ENCODE measurements around the gene RBM45. TPM values are rescaled to one million over a fixed set of nuclear protein-coding genes. Genes with fewer than 3 reads are reported as not detected.

Gene RBM45, protein sequence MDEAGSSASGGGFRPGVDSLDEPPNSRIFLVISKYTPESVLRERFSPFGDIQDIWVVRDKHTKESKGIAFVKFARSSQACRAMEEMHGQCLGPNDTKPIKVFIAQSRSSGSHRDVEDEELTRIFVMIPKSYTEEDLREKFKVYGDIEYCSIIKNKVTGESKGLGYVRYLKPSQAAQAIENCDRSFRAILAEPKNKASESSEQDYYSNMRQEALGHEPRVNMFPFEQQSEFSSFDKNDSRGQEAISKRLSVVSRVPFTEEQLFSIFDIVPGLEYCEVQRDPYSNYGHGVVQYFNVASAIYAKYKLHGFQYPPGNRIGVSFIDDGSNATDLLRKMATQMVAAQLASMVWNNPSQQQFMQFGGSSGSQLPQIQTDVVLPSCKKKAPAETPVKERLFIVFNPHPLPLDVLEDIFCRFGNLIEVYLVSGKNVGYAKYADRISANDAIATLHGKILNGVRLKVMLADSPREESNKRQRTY
- total RNA-seq: 1 to 10 TPM; 5.7 to 5.8 TPM

DNA sequence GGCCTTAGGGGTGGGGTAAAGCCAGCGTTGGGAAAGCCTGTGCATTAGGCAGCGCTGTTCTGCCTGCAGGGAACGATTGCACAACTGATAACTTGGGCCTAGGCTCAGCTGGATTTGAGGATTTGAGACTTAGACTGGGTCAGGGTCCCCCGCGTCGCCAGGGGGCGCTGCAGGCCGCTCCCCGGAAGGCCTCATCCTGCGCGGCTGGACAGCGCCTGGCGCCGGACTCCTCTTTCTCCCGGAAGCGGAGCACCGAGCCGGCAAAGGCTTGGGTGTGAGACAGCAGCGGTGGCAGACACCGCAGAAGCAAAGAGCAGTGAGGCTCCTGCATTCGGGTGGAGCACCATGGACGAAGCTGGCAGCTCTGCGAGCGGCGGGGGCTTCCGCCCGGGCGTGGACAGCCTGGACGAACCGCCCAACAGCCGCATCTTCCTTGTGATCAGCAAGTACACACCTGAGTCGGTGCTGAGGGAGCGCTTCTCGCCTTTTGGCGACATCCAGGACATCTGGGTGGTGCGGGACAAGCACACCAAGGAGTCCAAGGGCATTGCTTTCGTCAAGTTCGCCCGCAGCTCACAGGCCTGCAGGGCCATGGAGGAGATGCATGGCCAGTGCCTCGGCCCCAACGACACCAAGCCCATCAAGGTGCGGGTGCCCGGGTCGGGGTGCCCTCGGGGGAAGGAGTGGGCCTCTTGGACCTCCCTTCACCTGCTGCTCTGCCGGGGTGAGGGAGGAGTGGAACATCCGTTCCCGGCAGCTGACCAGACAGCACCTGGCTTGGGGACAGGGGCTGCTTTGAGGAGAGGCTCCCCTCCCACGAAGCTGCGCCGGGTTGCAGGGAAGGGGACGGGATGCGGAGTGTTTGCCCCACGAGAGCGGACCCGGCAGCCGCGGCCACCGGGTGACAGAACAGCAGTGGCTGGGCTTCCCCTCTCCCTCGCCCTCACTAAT is at the start of gene RBM45:
Gene RBM45 (plus strand): TSS at position 236 of the 951 bp plus-strand sequence. CDS start 110 bp downstream, at position 346.
- H3K27ac Mint-ChIP-seq: peak within 1 kb of the TSS; percentile 59
- intact Hi-C loops (cut with micrococcal nuclease): loop anchor here (1.0 to 10.0 kb wide), 10 partner anchors 82 to 1894 kb away; partner anchors contain the start of genes CWC22 and OSBPL6
- H3K9me3 Mint-ChIP-seq: no peaks in the 10 kb centered on the region

DNA sequence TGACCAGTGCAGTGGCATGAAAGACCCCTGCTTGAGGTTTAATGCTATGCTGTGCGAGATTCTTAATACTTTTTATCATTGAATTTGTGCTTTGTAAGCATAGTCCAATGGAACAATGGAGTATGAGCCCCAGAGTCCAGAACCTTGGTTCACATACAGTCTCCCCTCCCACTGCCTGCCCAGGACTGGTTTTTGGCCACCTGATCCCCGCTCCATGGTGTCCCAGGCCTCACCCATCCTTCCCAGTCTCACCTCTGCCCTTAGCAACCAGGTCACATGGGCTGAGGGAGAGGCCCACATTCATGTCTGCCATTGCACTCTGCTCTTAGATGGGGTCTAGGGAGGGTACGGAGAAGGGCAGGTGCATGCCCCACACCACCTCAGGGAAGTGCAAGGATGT is 45.9 kb upstream of the RBM45 start:
- Mint-ChIP-seq H3K27me3 (ENCODE audit: low read depth) (peaks cover 17% of the 10 kb centered on the region), H3K4me1 (ENCODE audit: low read depth) (no peaks in the 10 kb centered on the region), H3K27ac (no peak overlapping the region), H3K36me3 (ENCODE audit: low read depth) (no peaks in the 10 kb centered on the region), H3K4me3 (no peak overlapping the region), H3K9me3 (no peaks in the 10 kb centered on the region)
- CTCF ChIA-PET: no interaction called here
- intact Hi-C loops (cut with micrococcal nuclease): no loop called here
- DNase-seq: no peak

More for the DNA sequence above, at the start of gene RBM45:
- Mint-ChIP-seq H3K4me1 (ENCODE audit: low read depth) (peaks cover 36% of the 10 kb centered on the region), H3K27me3 (ENCODE audit: low read depth) (no peaks in the 10 kb centered on the region), H3K4me3 (peak within 1 kb of the TSS; percentile 92), H3K36me3 (ENCODE audit: low read depth) (peaks cover 3% of the 10 kb centered on the region)
- CTCF ChIA-PET: interaction anchor here (0.7 to 4.1 kb wide), 33 partner anchors 9 to 385 kb away, joined by 3 to 40 read pairs (median 3); partner anchors contain the start of gene OSBPL6
- peak; percentile 86 for DNase-seq

DNA sequence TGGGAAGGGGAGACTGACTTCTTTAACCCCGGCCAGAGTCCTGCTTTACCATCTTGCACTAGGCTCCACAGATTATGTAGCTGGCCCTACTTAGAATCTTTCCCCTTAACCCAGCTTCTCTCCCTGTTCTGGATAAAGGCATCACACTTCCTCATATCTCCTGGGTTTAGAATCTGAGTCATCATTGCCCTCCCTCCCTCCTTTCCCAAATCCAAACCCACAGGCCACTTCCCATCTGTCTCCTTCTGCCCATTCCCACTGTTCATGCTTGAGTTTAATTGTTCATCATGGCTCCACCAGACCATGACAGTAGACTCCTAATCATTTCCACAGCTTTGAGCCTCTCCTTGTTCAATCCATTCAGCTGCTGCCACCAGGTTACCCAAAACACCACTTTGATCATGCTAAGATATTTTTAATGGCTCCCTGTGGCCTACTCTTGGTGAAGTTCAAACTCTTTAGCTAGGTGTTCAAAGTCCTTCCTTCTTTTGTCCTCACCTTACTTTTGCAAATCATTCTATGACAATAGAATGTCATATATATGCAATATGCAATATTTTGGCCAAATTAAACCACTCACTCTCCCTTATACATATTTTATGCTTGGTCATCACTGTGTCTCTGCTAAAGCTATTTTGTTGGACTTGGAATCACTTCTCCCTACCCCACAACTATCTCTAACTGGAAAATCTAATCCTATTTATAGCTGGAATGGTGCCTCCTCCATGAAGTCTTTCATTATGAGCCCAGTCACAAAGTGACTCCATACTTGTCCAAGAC is 45.2 kb upstream of the RBM45 start:
- Mint-ChIP-seq H3K27me3 (ENCODE audit: low read depth) (peaks cover 23% of the 10 kb centered on the region), H3K36me3 (ENCODE audit: low read depth) (no peaks in the 10 kb centered on the region), H3K9me3 (no peaks in the 10 kb centered on the region), H3K4me1 (ENCODE audit: low read depth) (no peaks in the 10 kb centered on the region), H3K4me3 (no peak overlapping the region), H3K27ac (no peak overlapping the region)
- intact Hi-C loops (cut with micrococcal nuclease): no loop called here
- no peak for DNase-seq
- CTCF ChIA-PET: no interaction called here

DNA sequence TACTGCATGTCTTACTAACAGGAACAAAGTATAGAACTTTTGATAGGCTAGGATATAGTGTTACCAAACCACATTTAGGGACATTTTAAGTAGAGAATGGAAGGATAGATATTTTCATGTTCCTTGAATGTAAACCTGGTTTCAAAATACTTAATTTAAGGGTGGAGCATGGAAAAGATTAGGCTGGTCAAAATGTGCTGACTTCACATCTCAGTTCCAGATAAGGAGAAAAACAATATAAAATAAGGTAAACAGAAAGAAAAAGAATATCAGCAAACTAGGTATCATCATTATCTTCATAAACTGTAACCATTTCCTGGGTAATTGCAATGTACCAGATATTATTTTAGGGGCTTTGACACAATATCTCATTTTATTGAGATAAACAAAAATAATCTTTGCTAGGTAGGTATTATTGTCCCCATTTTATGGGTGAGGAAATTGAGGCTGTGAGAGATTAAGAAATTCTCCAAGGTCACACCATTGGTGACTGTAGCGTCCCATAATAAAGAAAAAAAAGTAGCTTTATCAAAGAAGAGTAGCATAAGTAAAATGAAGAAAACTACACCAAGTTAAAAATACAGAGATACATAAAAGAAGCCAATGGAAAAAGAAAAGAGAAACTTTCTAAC is 43.3 kb upstream of the RBM45 start:
- peaks cover 37% of the 10 kb centered on the region for H3K27me3 Mint-ChIP-seq (ENCODE audit: low read depth)
- no peaks in the 10 kb centered on the region for H3K36me3 Mint-ChIP-seq (ENCODE audit: low read depth)
- intact Hi-C loops (cut with micrococcal nuclease): no loop called here
- CTCF ChIA-PET: no interaction called here
- no peak for DNase-seq
- H3K27ac Mint-ChIP-seq: no peak overlapping the region
- H3K9me3 Mint-ChIP-seq: no peaks in the 10 kb centered on the region
- H3K4me1 Mint-ChIP-seq (ENCODE audit: low read depth): peaks cover 10% of the 10 kb centered on the region
- H3K4me3 Mint-ChIP-seq: no peak overlapping the region

DNA sequence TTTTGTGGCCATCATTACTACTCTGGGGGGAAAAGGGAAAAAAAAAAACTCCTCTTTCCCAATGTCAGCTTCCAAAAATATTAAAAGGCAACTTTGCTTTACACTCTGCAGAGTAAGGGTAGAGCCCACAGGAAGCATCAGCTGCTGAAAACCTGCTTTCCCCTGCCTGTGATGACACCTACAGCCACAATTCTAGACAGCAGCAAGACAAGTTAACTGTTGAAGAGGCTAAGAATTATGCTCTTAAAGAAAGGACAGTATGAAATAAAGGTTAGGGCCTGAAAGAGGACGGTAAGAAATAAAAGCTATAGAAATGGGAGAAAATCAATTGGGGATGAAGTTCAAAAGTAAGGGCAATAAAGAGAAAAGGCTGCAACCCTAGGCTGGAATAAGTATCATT is 42.7 kb upstream of the RBM45 start:
- CTCF ChIA-PET: no interaction called here
- Mint-ChIP-seq H3K4me1 (ENCODE audit: low read depth) (peaks cover 10% of the 10 kb centered on the region), H3K4me3 (no peak overlapping the region), H3K27me3 (ENCODE audit: low read depth) (peaks cover 39% of the 10 kb centered on the region), H3K36me3 (ENCODE audit: low read depth) (no peaks in the 10 kb centered on the region), H3K9me3 (no peaks in the 10 kb centered on the region), H3K27ac (no peak overlapping the region)
- intact Hi-C loops (cut with micrococcal nuclease): no loop called here
- DNase-seq: no peak

DNA sequence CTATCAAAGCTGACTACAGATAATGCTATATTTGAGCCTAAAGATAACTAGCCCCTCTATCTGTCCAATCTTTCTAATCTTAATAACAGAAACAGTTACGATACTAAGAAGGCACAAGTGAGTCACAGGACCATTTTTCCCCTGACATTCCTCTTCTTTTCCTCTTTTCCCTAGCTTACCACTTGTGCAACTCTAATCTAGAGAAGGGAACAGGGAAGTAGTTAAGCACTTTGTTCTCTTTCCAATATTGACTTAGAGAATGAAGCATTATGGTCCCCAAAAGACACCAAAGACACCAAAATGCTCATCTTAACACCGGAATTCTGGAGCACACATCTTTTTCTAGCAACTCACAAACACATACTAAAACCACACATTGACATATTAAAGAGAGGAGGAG is 41.4 kb upstream of the RBM45 start:
- DNase-seq: no peak
- H3K27me3 Mint-ChIP-seq (ENCODE audit: low read depth): peaks cover 45% of the 10 kb centered on the region
- no peak overlapping the region for H3K4me3 Mint-ChIP-seq
- H3K4me1 Mint-ChIP-seq (ENCODE audit: low read depth): peaks cover 10% of the 10 kb centered on the region
- H3K27ac Mint-ChIP-seq: no peak overlapping the region
- intact Hi-C loops (cut with micrococcal nuclease): no loop called here
- H3K36me3 Mint-ChIP-seq (ENCODE audit: low read depth): no peaks in the 10 kb centered on the region
- CTCF ChIA-PET: no interaction called here
- no peaks in the 10 kb centered on the region for H3K9me3 Mint-ChIP-seq

DNA sequence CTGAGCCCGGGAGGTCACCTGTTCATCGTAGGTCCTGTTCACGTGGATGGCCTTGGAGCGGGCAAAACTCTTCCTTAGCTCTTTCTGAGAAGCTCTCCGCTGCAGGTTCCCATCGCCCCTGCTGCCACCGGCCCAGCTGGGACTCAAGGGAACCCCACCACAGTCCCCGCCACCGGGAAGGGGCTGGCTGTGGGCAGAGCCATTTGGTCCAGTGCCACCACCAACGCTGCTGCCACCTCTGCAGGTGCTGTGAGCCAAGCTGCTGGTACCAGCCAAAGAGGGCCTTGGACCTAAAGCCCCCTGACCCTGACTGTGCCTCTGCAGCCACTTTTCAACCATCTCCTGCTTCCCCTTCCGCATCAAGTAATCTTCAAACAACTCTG is 40.2 kb upstream of the RBM45 start:
- CTCF ChIA-PET: interaction anchor here (0.6 kb wide), 1 partner anchor 907 kb away, joined by 4 read pairs; no protein-coding TSS in a partner anchor
- no peaks in the 10 kb centered on the region for H3K36me3 Mint-ChIP-seq (ENCODE audit: low read depth)
- H3K27me3 Mint-ChIP-seq (ENCODE audit: low read depth): peaks cover 45% of the 10 kb centered on the region
- H3K27ac Mint-ChIP-seq: no peak overlapping the region
- intact Hi-C loops (cut with micrococcal nuclease): no loop called here
- DNase-seq: no peak
- no peaks in the 10 kb centered on the region for H3K9me3 Mint-ChIP-seq
- peak overlapping the region; percentile 53 for H3K4me3 Mint-ChIP-seq
- peaks cover 10% of the 10 kb centered on the region for H3K4me1 Mint-ChIP-seq (ENCODE audit: low read depth)

DNA sequence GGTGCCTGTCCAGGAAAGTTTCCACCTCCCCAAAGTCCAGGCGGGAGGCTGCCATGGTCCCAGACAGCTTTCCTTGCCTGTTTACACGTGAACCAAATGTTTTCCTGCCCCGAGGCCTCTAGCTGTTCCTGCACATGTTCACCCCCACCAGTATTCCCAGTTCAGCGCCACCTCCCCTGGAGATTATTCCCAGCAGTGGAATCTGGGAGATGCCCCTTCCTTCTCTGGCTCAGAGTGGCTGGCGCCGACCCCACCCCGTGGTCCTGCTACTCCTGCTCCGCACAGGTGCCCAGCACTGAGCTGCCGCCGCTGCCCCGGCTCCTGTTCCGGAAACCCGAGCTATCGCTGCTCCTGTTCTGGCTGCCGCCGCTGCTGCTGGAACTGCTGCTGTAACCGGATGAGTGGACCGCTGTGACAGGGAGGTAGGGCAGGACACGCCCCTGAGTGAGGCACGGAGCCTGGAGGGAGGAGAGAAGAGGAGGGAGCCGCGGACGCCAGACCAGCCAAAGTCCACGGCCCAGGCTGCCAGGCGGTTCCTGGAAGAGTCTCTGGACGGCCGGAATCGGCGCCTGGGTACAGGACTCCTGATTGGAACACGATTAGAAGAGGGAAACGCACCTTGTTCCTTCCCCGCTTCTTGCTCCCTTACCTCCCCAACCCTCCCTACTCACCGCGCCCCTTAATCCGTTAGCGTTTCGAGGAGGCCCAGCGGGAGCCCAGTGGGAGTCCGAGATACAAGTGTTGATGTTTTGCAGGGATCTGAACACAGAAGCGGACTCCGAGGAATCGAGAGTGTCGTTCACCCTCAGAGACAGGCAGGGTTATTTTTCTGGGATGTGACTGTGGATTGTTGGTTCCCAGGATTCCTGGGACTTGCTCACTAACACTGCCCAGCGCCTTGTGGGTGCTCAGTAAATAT is 39.6 kb upstream of the RBM45 start, which contains the start of gene PDE11A:
Gene PDE11A (minus strand): TSS at position 395 of the 919 bp plus-strand sequence. CDS start 340 bp downstream, at position 55.
- H3K27me3 Mint-ChIP-seq (ENCODE audit: low read depth): peaks cover 49% of the 10 kb centered on the region
- intact Hi-C loops (cut with micrococcal nuclease): no loop called here
- DNase-seq: peak; percentile 77
- CTCF ChIA-PET: no interaction called here
- no peaks in the 10 kb centered on the region for H3K36me3 Mint-ChIP-seq (ENCODE audit: low read depth)
- no peak within 1 kb of the TSS for H3K27ac Mint-ChIP-seq
- peak within 1 kb of the TSS; percentile 53 for H3K4me3 Mint-ChIP-seq
- peaks cover 10% of the 10 kb centered on the region for H3K4me1 Mint-ChIP-seq (ENCODE audit: low read depth)
- H3K9me3 Mint-ChIP-seq: no peaks in the 10 kb centered on the region

DNA sequence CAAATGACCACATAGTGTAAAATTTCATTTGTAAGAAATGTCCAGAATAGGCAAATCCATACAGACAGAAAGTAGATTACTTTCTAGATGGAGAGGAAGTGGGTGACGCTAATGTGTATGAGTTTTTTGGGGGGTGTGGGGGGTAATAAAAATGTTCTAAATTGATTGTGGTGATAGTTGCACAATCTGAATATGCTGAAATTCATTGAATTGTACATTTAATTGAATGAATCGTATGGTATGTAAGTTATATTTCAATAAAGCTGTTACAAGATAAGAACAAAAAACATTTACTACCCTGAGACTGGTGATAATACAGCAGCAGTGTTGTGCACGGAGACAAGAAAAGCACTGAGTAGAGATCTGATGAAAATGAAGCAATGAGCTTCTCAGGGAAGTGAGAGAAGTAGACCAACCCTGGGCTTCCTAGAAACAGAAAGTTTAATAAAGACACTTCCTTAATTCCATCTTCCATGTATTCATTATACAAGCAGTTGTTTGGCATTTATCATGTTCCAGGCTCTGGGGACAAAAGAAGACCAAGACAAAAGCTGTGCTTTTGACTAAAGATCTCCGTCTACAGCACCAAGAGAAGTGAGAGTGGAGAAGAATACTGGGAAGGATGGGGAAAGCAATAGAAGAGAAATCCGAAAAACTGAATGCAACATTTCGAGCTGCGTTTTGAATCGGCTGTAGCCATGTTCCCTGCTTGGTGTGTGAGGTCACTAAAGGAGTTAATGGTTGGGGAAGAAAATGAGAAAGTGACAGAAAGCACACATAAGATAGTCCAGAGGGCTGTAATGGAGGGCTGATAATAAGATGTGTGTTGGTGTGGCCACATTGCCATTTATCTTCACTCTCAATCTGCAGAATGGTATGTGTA is 37.9 kb upstream of the RBM45 start:
- Mint-ChIP-seq H3K27ac (no peak overlapping the region), H3K27me3 (ENCODE audit: low read depth) (peaks cover 51% of the 10 kb centered on the region), H3K36me3 (ENCODE audit: low read depth) (no peaks in the 10 kb centered on the region), H3K4me1 (ENCODE audit: low read depth) (peaks cover 10% of the 10 kb centered on the region), H3K4me3 (no peak overlapping the region), H3K9me3 (no peaks in the 10 kb centered on the region)
- no peak for DNase-seq
- CTCF ChIA-PET: no interaction called here
- intact Hi-C loops (cut with micrococcal nuclease): no loop called here

DNA sequence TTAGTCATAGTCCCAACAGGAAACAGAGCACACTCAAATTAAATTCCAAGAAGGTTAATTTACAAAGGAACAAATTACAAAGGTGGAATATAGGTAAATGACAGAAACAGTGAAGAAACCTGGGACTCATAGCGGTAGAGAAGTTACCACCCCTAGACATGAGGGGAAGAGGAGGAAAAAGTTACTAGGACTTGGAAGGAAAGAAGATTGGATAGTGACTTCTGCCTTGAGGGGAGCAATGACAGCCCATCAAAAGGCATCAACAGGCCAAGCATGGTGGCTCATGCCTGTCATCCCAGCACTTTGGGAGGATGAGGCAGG is 37.3 kb upstream of the RBM45 start:
- DNase-seq: no peak
- Mint-ChIP-seq H3K4me3 (no peak overlapping the region), H3K36me3 (ENCODE audit: low read depth) (no peaks in the 10 kb centered on the region), H3K9me3 (no peaks in the 10 kb centered on the region), H3K27ac (no peak overlapping the region), H3K4me1 (ENCODE audit: low read depth) (peaks cover 10% of the 10 kb centered on the region), H3K27me3 (ENCODE audit: low read depth) (peaks cover 48% of the 10 kb centered on the region)
- intact Hi-C loops (cut with micrococcal nuclease): no loop called here
- CTCF ChIA-PET: no interaction called here

All from activated naive CD4-positive, alpha-beta T cell treated with anti-CD3 and anti-CD28 coated beads for 36 hours (primary cell).